LNCaP clone FGC (cell line): Measurements from ENCODE around the gene TPP2.

Experiments
- DNase-seq: peaks from one replicate; pipeline ENCODE4 v3.0.0-alpha.2; 2011; ENCODE audit warnings: low read depth
- H3K4me3 ChIP-seq: 2 replicates; pipeline ENCODE4 v1.5.1; 2011; ENCODE audit warnings: mild to moderate bottlenecking, low read depth, low read length, control low read depth
- CTCF ChIP-seq: IDR thresholded peaks from 2 replicates; pipeline ENCODE4 v1.5.1; 2012; ENCODE audit warnings: mild to moderate bottlenecking; ENCODE audit not compliant: control insufficient read depth, insufficient read depth; ENCODE audit errors: extremely low read depth

TPP2 gene

GRCh38 chr13:102650444-102650843 lies 53.7 kb downstream of the TPP2 start:
- DNase-seq, result no peak
- H3K4me3 ChIP-seq, result no peak overlapping the region
- no peak for TF ChIP-seq CTCF

- TF ChIP-seq CTCF, result no peak
- DNase-seq, result no peak
- no peak overlapping the region for H3K4me3 ChIP-seq
Measured at GRCh38 chr13:102651392-102651791, 54.6 kb downstream of the TPP2 start.

GRCh38 chr13:102651892-102652291 lies 55.1 kb downstream of the TPP2 start:
- no peak for DNase-seq
- no peak for TF ChIP-seq CTCF
- no peak overlapping the region for H3K4me3 ChIP-seq

GRCh38 chr13:102654756-102655155 lies 58.0 kb downstream of the TPP2 start:
- DNase-seq, result no peak
- no peak for TF ChIP-seq CTCF
- no peak overlapping the region for H3K4me3 ChIP-seq

GRCh38 chr13:102657630-102658029 lies 60.8 kb downstream of the TPP2 start:
- no peak for DNase-seq
- H3K4me3 ChIP-seq, result no peak overlapping the region
- TF ChIP-seq CTCF, result peak; percentile 12; the same call in 1 of the 2 replicates

GRCh38 chr13:102658660-102659059 lies 61.9 kb downstream of the TPP2 start:
- H3K4me3 ChIP-seq, result no peak overlapping the region
- TF ChIP-seq CTCF, result no peak
- no peak for DNase-seq

GRCh38 chr13:102659168-102659713 lies 62.5 kb downstream of the TPP2 start:
- no peak for TF ChIP-seq CTCF
- no peak overlapping the region for H3K4me3 ChIP-seq
- DNase-seq, result no peak
